ENCODE data around the gene KIF20B.

Gene KIF20B

DNA sequence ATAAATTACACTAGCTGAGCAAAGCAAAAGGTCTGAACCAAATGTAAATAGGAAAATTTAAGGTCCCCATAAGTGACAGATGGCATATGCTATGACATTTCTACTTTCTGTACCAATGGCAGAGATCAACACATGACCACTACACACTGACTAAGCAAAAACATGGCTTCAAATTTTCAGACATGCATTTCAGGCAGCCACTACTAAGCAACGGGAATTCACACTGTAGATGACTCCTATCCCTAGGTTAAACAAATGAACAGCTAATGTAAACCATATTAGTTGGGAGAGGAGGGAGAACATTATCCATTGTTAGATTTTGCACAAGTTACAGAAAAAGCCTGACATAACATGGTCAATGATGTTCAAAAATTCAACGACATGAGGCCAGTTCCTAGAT lies 11.4 kb upstream of the KIF20B start:
- no peaks in the 10 kb centered on the region for H3K36me3 ChIP-seq (ENCODE audit: insufficient read depth)
- no peak overlapping the region for H3K9ac ChIP-seq
- H3K27me3 ChIP-seq (ENCODE audit: insufficient read depth, low read depth), result no peaks in the 10 kb centered on the region
- H3K4me1 ChIP-seq (ENCODE audit: low read depth, poor library complexity, severe bottlenecking), result no peaks in the 10 kb centered on the region
- H3K4me2 ChIP-seq, result no peak overlapping the region
- H3K4me3 ChIP-seq (IDR thresholded peaks at IDR 0.05; ENCODE audit: insufficient read depth, low read depth, low read length), result no peak overlapping the region
- no peaks in the 10 kb centered on the region for H3K79me2 ChIP-seq (ENCODE audit: insufficient read depth, low read depth)
- no peaks in the 10 kb centered on the region for H4K20me1 ChIP-seq (ENCODE audit: insufficient read depth)
- H3K27ac ChIP-seq, result no peak overlapping the region
- no peak overlapping the region for H2AFZ ChIP-seq (ENCODE audit: low read depth)
- TF ChIP-seq, protein P1, sequence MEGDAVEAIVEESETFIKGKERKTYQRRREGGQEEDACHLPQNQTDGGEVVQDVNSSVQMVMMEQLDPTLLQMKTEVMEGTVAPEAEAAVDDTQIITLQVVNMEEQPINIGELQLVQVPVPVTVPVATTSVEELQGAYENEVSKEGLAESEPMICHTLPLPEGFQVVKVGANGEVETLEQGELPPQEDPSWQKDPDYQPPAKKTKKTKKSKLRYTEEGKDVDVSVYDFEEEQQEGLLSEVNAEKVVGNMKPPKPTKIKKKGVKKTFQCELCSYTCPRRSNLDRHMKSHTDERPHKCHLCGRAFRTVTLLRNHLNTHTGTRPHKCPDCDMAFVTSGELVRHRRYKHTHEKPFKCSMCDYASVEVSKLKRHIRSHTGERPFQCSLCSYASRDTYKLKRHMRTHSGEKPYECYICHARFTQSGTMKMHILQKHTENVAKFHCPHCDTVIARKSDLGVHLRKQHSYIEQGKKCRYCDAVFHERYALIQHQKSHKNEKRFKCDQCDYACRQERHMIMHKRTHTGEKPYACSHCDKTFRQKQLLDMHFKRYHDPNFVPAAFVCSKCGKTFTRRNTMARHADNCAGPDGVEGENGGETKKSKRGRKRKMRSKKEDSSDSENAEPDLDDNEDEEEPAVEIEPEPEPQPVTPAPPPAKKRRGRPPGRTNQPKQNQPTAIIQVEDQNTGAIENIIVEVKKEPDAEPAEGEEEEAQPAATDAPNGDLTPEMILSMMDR (conservative IDR thresholded peaks at IDR 0.05; ENCODE audit: low read depth, low read length), result no peak

DNA sequence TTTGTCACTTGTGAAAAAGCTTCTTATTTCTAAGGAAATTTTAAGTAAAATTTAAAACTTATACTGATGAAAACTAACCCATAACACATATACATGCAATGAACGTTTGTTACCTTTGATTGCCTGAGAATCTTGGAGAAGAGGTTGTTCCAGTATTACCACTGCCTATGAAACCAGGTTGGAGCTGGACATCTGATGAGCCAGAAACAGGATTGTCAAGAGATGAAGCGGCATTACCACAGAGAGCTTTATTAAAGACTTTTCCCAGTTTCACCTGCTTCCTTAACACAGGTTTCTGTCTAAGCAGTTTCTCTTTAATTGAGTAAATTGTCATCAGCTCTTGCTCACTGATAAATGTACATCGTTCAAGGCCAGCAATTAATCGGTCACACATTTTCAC lies 9.0 kb upstream of the KIF20B start:
- Histone ChIP-seq H3K79me2 (ENCODE audit: insufficient read depth, low read depth) (no peaks in the 10 kb centered on the region), H4K20me1 (ENCODE audit: insufficient read depth) (no peaks in the 10 kb centered on the region), H3K4me1 (ENCODE audit: low read depth, poor library complexity, severe bottlenecking) (no peaks in the 10 kb centered on the region), H3K4me2 (no peak overlapping the region), H3K27ac (no peak overlapping the region), H3K9ac (no peak overlapping the region), H3K36me3 (ENCODE audit: insufficient read depth) (no peaks in the 10 kb centered on the region), H2AFZ (ENCODE audit: low read depth) (no peak overlapping the region), H3K4me3 (IDR thresholded peaks at IDR 0.05; ENCODE audit: insufficient read depth, low read depth, low read length) (no peak overlapping the region), H3K27me3 (ENCODE audit: insufficient read depth, low read depth) (no peaks in the 10 kb centered on the region)
- TF ChIP-seq, protein P1 (conservative IDR thresholded peaks at IDR 0.05; ENCODE audit: low read depth, low read length), result no peak

DNA sequence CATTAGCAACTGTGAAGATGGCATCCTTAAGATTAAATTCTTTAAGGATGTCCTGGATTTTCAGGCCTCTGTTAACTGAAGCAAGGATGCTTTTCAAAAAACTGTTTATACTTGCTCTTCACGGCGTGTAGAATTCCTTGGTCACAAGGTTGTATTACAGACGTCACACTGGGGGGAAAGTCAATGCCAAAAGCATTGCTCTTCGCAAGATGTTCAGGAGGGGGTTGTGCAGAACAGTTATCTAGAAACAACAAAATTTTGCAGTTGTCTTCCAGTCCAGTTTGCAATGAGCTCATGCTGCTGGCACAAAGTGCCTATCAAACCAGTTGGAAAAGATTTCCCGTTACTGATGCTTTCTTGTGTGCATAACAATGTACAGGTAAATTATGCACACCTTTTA lies 8.2 kb upstream of the KIF20B start:
- Histone ChIP-seq H3K27me3 (ENCODE audit: insufficient read depth, low read depth) (no peaks in the 10 kb centered on the region), H3K9ac (no peak overlapping the region), H2AFZ (ENCODE audit: low read depth) (no peak overlapping the region), H3K4me3 (IDR thresholded peaks at IDR 0.05; ENCODE audit: insufficient read depth, low read depth, low read length) (no peak overlapping the region), H3K4me2 (no peak overlapping the region), H3K36me3 (ENCODE audit: insufficient read depth) (no peaks in the 10 kb centered on the region), H3K79me2 (ENCODE audit: insufficient read depth, low read depth) (no peaks in the 10 kb centered on the region), H4K20me1 (ENCODE audit: insufficient read depth) (no peaks in the 10 kb centered on the region), H3K4me1 (ENCODE audit: low read depth, poor library complexity, severe bottlenecking) (no peaks in the 10 kb centered on the region), H3K27ac (no peak overlapping the region)
- TF ChIP-seq, protein P1 (conservative IDR thresholded peaks at IDR 0.05; ENCODE audit: low read depth, low read length), result no peak

DNA sequence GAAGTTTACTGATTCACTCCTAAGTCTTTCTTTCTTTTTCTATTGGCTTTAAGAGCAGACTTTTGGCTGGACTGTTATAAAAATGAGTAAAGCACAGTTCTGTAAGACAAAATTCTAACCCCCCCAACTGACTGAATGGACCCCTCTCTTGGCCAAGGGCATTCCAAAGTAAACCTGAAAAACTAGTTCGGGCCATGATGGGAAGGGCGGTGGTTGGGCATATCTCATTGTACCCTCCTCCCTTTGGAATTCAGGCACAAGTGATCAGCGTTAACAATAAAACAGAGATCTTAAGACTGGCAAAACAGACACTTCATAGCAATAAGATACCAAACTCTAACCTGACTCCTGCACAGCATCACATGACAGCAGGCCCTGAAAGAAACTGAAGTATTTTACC lies 6.1 kb upstream of the KIF20B start:
- no peaks in the 10 kb centered on the region for H3K79me2 ChIP-seq (ENCODE audit: insufficient read depth, low read depth)
- TF ChIP-seq, protein P1 (conservative IDR thresholded peaks at IDR 0.05; ENCODE audit: low read depth, low read length), result no peak
- no peaks in the 10 kb centered on the region for H3K27me3 ChIP-seq (ENCODE audit: insufficient read depth, low read depth)
- no peak overlapping the region for H3K27ac ChIP-seq
- no peak overlapping the region for H3K4me2 ChIP-seq
- no peaks in the 10 kb centered on the region for H3K36me3 ChIP-seq (ENCODE audit: insufficient read depth)
- H3K9ac ChIP-seq, result no peak overlapping the region
- no peak overlapping the region for H3K4me3 ChIP-seq (IDR thresholded peaks at IDR 0.05; ENCODE audit: insufficient read depth, low read depth, low read length)
- no peak overlapping the region for H2AFZ ChIP-seq (ENCODE audit: low read depth)
- H4K20me1 ChIP-seq (ENCODE audit: insufficient read depth), result no peaks in the 10 kb centered on the region
- H3K4me1 ChIP-seq (ENCODE audit: low read depth, poor library complexity, severe bottlenecking), result peaks cover 2% of the 10 kb centered on the region
